ENCODE data around the gene CHAD. TPM values are rescaled to one million over a fixed set of nuclear protein-coding genes. Genes with fewer than 3 reads are reported as not detected.
A peak's percentile ranks its signal among the peaks of the same experiment; 100 is the strongest.

The CHAD gene
- total and polyA plus RNA-seq, 9 donors: 2.4 to 13.5 (median 5.0) TPM

DNA sequence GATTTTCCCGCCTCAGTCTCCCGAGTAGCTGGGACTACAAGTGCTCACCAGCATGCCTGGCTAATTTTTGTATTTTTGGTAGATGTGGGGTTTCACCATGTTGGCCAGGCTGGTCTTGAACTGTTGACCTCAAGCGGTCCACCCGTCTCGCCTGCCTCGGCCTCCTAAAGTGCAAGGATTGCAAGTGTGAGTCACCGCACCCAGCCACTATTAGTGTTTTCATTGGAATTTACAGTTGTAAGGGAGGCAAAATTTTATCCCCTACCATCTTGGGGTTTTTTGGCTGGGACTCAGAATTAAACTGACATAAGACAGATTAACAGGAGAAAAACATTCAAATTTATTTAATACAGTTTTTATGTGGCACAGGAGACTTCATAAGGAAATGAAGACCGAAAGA lies 27.2 kb upstream of the CHAD start:
- Histone ChIP-seq H3K9me3 (replicated peaks; ENCODE audit: control insufficient read depth, low read depth, low read length) (no peaks in the 10 kb centered on the region), H3K4me1 (ENCODE audit: control insufficient read depth, insufficient read depth, low read length) (no peaks in the 10 kb centered on the region)
- WGBS (ENCODE audit: insufficient coverage): 76% methylated on average over 2 of the region's 8 CpGs

DNA sequence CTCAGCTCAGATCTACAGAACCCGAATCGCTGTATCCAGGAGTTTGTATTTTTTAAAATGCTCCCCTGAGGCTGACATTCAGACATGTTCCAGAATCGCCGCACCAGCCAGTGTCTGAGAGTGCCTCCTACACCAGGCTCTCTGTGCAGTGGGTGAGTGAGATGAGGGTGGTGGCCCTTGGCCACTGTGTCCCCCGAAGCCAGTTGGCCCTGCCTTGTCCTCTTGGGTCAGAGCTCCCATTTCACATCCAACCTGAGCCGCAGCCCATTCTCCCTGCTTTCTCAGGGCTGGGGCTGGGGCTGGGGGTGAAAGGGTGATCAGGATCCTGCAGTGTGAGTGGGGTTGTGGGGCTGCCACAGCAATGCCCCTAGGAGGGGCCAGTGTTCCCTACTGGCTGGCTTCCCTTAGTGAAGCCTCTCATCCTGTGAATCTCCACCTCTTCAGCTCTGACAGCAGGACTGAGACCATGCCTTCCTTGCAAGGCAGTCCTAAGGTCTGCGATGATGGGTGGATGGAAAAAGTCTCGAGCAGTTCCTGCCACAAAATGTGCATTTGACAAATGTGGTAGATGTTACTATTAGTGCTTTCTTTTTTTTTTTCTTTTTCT lies 26.6 kb upstream of the CHAD start:
- Histone ChIP-seq H3K9me3 (replicated peaks; ENCODE audit: control insufficient read depth, low read depth, low read length) (no peaks in the 10 kb centered on the region), H3K4me3 (ENCODE audit: low read length) (no peak overlapping the region), H3K27me3 (ENCODE audit: control insufficient read depth, insufficient read depth, low read length) (peaks cover 6% of the 10 kb centered on the region), H3K36me3 (ENCODE audit: control insufficient read depth, insufficient read depth, low read length) (no peaks in the 10 kb centered on the region), H3K27ac (ENCODE audit: low read length) (no peak overlapping the region), H3K4me1 (ENCODE audit: control insufficient read depth, insufficient read depth, low read length) (no peaks in the 10 kb centered on the region)
- DNase-seq: no peak
- WGBS (ENCODE audit: insufficient coverage): no CpG with 5 or more reads among the region's 8 CpGs

More for the DNA sequence above, 27.2 kb upstream of the CHAD start:
- no peak overlapping the region for H3K4me3 ChIP-seq (ENCODE audit: low read length)
- H3K27me3 ChIP-seq (ENCODE audit: control insufficient read depth, insufficient read depth, low read length): peaks cover 6% of the 10 kb centered on the region
- DNase-seq: no peak
- H3K27ac ChIP-seq (ENCODE audit: low read length): no peak overlapping the region
- no peaks in the 10 kb centered on the region for H3K36me3 ChIP-seq (ENCODE audit: control insufficient read depth, insufficient read depth, low read length)

DNA sequence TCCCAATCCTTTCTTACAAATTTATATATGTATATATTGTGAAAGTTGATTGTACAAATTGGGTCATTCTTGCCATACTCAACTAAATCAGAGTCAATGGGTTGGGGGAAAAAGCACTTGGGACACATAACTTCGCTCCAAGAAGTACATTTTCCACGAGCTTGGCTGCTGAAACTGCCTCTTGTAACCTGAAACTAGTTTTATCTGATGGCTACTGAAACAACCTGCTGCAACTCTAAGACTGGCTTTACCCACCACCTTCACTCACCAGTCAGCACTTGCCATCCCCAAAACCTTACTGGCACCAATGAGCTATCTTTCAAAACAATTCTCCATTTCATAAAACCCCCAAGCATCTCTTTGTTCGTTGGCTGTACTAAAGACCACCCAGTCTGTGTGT lies 25.1 kb upstream of the CHAD start:
- DNase-seq: no peak
- Histone ChIP-seq H3K4me1 (ENCODE audit: control insufficient read depth, insufficient read depth, low read length) (no peaks in the 10 kb centered on the region), H3K27ac (ENCODE audit: low read length) (no peak overlapping the region), H3K36me3 (ENCODE audit: control insufficient read depth, insufficient read depth, low read length) (no peaks in the 10 kb centered on the region), H3K27me3 (ENCODE audit: control insufficient read depth, insufficient read depth, low read length) (peaks cover 6% of the 10 kb centered on the region), H3K4me3 (ENCODE audit: low read length) (no peak overlapping the region), H3K9me3 (replicated peaks; ENCODE audit: control insufficient read depth, low read depth, low read length) (no peaks in the 10 kb centered on the region)
- 25% methylated on average over 2 of the region's 3 CpGs for WGBS (ENCODE audit: insufficient coverage)

DNA sequence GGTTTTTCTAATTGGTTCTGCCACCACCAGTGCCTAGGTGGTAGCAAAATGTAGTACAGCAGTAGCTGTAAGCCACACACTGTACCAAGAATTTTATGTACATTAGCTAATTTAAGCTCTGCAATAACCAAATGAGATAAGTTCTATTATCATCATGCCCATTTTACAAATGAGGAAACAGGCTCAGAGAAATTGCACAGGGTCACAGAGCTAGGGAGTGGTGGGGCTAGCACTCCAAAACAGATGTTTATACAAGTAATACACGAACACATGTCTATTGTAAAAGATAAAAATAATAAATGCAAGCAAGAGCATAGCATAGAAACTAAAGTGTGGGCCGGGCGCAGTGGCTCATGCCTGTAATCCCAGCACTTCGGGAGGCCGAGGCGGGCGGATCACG lies 23.5 kb upstream of the CHAD start:
- Histone ChIP-seq H3K9me3 (replicated peaks; ENCODE audit: control insufficient read depth, low read depth, low read length) (no peaks in the 10 kb centered on the region), H3K27me3 (ENCODE audit: control insufficient read depth, insufficient read depth, low read length) (peaks cover 3% of the 10 kb centered on the region), H3K4me1 (ENCODE audit: control insufficient read depth, insufficient read depth, low read length) (no peaks in the 10 kb centered on the region), H3K36me3 (ENCODE audit: control insufficient read depth, insufficient read depth, low read length) (peaks cover 4% of the 10 kb centered on the region), H3K27ac (ENCODE audit: low read length) (no peak overlapping the region), H3K4me3 (ENCODE audit: low read length) (no peak overlapping the region)
- WGBS (ENCODE audit: insufficient coverage): no CpG with 5 or more reads among the region's 8 CpGs
- no peak for DNase-seq

DNA sequence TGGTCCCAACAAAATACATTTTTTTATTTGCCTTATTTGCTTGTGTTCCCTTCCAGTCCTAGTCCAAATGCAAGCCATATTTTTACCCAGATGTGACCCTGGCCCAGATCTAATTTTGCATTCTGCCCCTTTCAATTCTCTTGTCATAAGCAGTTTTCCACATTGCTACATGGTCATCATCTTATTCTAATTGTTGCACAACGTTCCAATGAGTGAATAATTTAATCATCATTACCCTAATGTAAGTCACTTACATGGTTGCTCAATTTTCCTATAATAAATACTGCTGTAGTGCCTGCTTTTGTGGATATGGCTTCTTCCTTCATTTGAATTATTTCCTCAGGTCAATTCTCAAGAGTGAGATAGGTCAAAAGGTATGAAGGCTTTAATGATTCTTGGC lies 22.8 kb upstream of the CHAD start:
- no peak for DNase-seq
- no peak overlapping the region for H3K4me3 ChIP-seq (ENCODE audit: low read length)
- peaks cover 5% of the 10 kb centered on the region for H3K36me3 ChIP-seq (ENCODE audit: control insufficient read depth, insufficient read depth, low read length)
- no peaks in the 10 kb centered on the region for H3K4me1 ChIP-seq (ENCODE audit: control insufficient read depth, insufficient read depth, low read length)
- no peaks in the 10 kb centered on the region for H3K9me3 ChIP-seq (replicated peaks; ENCODE audit: control insufficient read depth, low read depth, low read length)
- no CpG with 5 or more reads among the region's 1 CpG for WGBS (ENCODE audit: insufficient coverage)
- H3K27me3 ChIP-seq (ENCODE audit: control insufficient read depth, insufficient read depth, low read length): peaks cover 3% of the 10 kb centered on the region
- no peak overlapping the region for H3K27ac ChIP-seq (ENCODE audit: low read length)

DNA sequence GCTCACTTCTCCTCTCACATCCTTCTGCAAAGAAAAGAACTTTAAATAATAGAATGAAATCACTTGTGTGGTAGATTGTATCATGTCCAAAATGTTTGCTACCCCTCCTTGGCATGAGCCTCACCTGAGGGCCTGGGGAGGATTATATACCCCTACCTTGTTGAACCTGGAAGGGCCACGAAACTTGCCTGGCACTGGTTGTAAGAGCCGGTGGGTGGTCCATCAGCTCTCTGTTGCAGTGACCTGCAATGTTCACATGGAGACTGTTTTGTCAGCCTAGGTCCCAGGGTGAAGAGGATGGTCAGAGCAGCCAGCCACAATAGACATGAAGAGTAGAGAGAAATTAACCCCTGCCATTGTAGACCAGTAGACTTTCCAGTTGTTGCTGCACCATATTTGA lies 20.2 kb upstream of the CHAD start:
- no peaks in the 10 kb centered on the region for H3K9me3 ChIP-seq (replicated peaks; ENCODE audit: control insufficient read depth, low read depth, low read length)
- H3K27me3 ChIP-seq (ENCODE audit: control insufficient read depth, insufficient read depth, low read length): no peaks in the 10 kb centered on the region
- 100% methylated on average over 1 of the region's 2 CpGs for WGBS (ENCODE audit: insufficient coverage)
- no peak overlapping the region for H3K4me3 ChIP-seq (ENCODE audit: low read length)
- peaks cover 25% of the 10 kb centered on the region for H3K36me3 ChIP-seq (ENCODE audit: control insufficient read depth, insufficient read depth, low read length)
- no peak for DNase-seq
- H3K4me1 ChIP-seq (ENCODE audit: control insufficient read depth, insufficient read depth, low read length): no peaks in the 10 kb centered on the region
- no peak overlapping the region for H3K27ac ChIP-seq (ENCODE audit: low read length)

DNA sequence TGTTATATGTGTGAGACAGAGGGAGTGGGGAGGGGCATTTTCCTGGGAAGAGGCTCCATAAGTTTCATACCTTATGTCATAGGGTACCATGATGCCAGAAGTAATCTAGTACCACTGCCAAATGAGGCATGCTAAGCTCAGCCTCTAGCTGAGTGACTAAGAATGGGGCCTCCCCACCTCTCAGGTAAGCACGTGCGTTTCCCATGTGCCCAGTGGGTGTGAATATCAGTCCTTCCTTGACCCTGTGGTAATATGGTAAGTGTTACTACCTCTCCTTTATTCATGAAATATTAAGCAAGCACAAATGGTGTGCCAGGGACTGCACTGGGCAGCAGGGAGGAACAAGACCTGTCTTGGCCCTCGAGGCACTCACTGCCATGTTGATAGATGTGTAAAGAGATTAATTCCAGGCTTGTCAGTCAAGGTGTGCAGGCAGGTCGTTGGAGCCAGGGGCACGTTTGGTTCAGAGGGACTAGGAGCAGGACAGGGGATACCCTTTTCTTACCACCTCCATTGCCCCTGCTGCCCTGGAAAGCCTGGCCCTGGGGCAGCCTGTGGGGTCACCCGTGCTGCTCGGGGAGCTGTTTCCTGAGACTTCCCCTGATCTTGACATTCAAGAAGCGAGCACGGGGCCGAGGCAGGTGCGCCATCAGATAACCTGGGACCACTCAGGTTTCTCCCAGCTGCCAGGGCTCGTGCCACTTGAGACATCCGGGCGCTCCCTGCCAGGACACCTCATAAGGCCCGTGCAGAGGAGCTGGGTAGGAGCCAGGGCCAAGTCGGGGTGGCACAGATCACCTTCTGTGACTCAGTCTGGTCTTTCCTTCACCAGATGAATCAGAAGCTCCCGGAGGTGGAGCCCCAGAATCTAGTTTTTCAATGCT lies 18.8 kb upstream of the CHAD start:
- Histone ChIP-seq H3K9me3 (replicated peaks; ENCODE audit: control insufficient read depth, low read depth, low read length) (no peaks in the 10 kb centered on the region), H3K36me3 (ENCODE audit: control insufficient read depth, insufficient read depth, low read length) (peaks cover 34% of the 10 kb centered on the region), H3K27ac (ENCODE audit: low read length) (no peak overlapping the region), H3K4me3 (ENCODE audit: low read length) (no peak overlapping the region), H3K27me3 (ENCODE audit: control insufficient read depth, insufficient read depth, low read length) (no peaks in the 10 kb centered on the region), H3K4me1 (ENCODE audit: control insufficient read depth, insufficient read depth, low read length) (peaks cover 4% of the 10 kb centered on the region)
- 90% methylated on average over 12 of the region's 17 CpGs for WGBS (ENCODE audit: insufficient coverage)
- no peak for DNase-seq

DNA sequence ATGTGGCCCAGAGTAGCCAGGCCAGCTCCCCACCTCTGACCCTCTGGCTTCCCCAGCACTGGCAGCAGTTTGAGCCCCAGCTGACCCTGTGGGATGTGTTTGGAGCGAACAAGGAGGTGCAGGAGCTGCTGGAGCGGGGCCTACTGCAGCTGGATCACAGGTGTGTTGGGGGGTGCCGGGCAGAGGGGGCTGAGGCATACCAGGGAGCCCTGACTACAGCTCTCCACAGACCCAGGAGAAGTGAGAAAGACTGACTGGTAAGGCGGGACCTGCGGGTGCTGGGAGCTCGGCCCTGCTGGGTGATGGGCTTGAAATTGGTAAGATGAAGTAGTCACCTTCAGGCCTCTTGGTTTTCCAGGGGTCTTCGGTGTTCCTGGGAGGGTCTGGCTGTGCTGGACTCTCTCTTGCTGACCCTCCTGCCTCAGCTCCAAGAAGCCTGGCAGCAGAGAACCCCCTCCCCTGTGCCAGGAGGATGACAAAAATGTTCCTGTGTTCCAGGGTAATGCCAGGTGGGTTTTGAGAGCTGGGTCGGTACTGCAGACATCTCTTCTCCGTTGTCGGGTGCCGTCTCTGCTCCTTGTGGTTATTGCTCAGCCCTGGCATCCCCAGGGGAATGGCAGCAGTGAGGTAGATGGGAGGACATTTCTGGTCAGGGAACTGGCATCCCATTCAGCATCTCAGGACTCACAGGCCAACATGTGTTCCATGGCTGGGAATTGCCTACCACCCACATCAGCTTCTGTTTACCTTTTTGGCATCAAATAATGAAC lies 15.9 kb upstream of the CHAD start:
- Histone ChIP-seq H3K36me3 (ENCODE audit: control insufficient read depth, insufficient read depth, low read length) (peaks cover 54% of the 10 kb centered on the region), H3K4me1 (ENCODE audit: control insufficient read depth, insufficient read depth, low read length) (peaks cover 11% of the 10 kb centered on the region), H3K4me3 (ENCODE audit: low read length) (no peak overlapping the region), H3K27ac (ENCODE audit: low read length) (no peak overlapping the region), H3K27me3 (ENCODE audit: control insufficient read depth, insufficient read depth, low read length) (no peaks in the 10 kb centered on the region), H3K9me3 (replicated peaks; ENCODE audit: control insufficient read depth, low read depth, low read length) (no peaks in the 10 kb centered on the region)
- 89% methylated on average over 6 of the region's 11 CpGs for WGBS (ENCODE audit: insufficient coverage)
- DNase-seq: no peak

DNA sequence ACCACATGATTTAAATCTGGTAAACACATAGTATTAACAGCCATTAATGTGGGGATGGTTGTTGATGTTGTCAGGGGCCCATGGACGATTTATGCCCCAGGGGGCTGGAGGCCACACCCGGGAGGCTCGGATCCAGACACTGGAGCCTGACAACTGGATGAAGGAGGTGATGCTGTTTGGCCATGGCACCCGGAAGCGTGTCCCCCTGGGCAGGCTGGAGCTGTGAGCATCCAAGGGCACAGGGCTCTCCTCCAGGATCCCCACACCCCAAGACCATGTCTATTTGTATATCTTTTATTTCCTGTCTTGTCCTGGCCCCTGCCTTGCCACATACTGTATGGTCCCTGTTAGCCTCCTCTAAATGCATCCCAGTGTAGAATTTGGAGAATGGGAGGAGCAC lies 14.6 kb upstream of the CHAD start:
- peaks cover 14% of the 10 kb centered on the region for H3K4me1 ChIP-seq (ENCODE audit: control insufficient read depth, insufficient read depth, low read length)

DNA sequence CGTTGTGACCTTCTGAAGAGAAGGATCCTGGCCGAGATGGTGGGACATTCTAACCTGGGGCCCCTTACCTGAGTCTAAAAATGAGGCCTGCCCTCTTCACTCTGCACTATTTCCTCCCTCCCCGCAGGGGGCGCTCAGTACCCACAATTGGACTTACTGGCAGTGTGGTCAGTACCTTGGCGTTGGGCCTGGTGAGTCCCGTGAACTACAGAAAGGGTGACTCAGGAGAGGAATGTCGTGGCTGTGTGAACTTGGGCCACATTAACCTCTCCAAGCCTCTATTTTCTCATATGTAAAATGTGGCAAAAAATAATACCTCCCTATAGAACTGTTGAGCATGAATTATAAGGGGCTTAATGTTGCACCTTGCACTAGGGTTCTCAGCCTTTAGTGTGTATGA lies 13.8 kb upstream of the CHAD start:
- H3K4me3 ChIP-seq (ENCODE audit: low read length): no peak overlapping the region
- 0% methylated on average over 1 of the region's 7 CpGs for WGBS (ENCODE audit: insufficient coverage)

More for the DNA sequence above, 14.6 kb upstream of the CHAD start:
- no peak overlapping the region for H3K27ac ChIP-seq (ENCODE audit: low read length)
- peaks cover 54% of the 10 kb centered on the region for H3K36me3 ChIP-seq (ENCODE audit: control insufficient read depth, insufficient read depth, low read length)
- H3K27me3 ChIP-seq (ENCODE audit: control insufficient read depth, insufficient read depth, low read length): no peaks in the 10 kb centered on the region
- DNase-seq: no peak
- H3K4me3 ChIP-seq (ENCODE audit: low read length): no peak overlapping the region
- 85% methylated on average over 5 of the region's 5 CpGs for WGBS (ENCODE audit: insufficient coverage)
- no peaks in the 10 kb centered on the region for H3K9me3 ChIP-seq (replicated peaks; ENCODE audit: control insufficient read depth, low read depth, low read length)

More for the DNA sequence above, 13.8 kb upstream of the CHAD start:
- Histone ChIP-seq H3K4me1 (ENCODE audit: control insufficient read depth, insufficient read depth, low read length) (peaks cover 20% of the 10 kb centered on the region), H3K27ac (ENCODE audit: low read length) (peak overlapping the region; percentile 54), H3K36me3 (ENCODE audit: control insufficient read depth, insufficient read depth, low read length) (peaks cover 51% of the 10 kb centered on the region), H3K27me3 (ENCODE audit: control insufficient read depth, insufficient read depth, low read length) (no peaks in the 10 kb centered on the region), H3K9me3 (replicated peaks; ENCODE audit: control insufficient read depth, low read depth, low read length) (no peaks in the 10 kb centered on the region)
- peak; percentile 93 for DNase-seq
